ENCODE results near the gene CST7. TPM values are rescaled to one million over a fixed set of nuclear protein-coding genes. Genes with fewer than 3 reads are reported as not detected.
"Not testable (repeated sequence)": the region's sequence is repeated elsewhere in the genome, so short reads cannot be mapped to it uniquely, and the experiment has no call there.

CST7 gene
- total RNA-seq, 2 experiments from 2014 or later = 92.0 to 92.4 TPM

- H3K9me3 Mint-ChIP-seq = peaks cover 7% of the 10 kb centered on the region
- peaks cover 22% of the 10 kb centered on the region for H3K4me1 Mint-ChIP-seq
- POLR2A ChIA-PET = no interaction called here
- no peak overlapping the region for H3K4me3 Mint-ChIP-seq
- peak overlapping the region; percentile 59 for H3K27ac Mint-ChIP-seq
- no peak for DNase-seq
- peaks cover 9% of the 10 kb centered on the region for H3K36me3 Mint-ChIP-seq
- H3K27me3 Mint-ChIP-seq = no peaks in the 10 kb centered on the region
- ATAC-seq (ENCODE audit: low read depth) = no peak
Observed at GRCh38 chr20:24934716-24935115, 14.4 kb upstream of the CST7 start.

- Mint-ChIP-seq H3K4me1 (peaks cover 22% of the 10 kb centered on the region), H3K27ac (no peak overlapping the region), H3K9me3 (peaks cover 7% of the 10 kb centered on the region), H3K4me3 (no peak overlapping the region), H3K36me3 (peaks cover 9% of the 10 kb centered on the region), H3K27me3 (no peaks in the 10 kb centered on the region)
- POLR2A ChIA-PET = no interaction called here
- ATAC-seq (ENCODE audit: low read depth) = no peak
- DNase-seq = no peak
Observed at GRCh38 chr20:24935140-24935539, 13.9 kb upstream of the CST7 start.

GRCh38 chr20:24935766-24936525 is 13.1 kb upstream of the CST7 start:
- POLR2A ChIA-PET = no interaction called here
- H3K4me1 Mint-ChIP-seq = peaks cover 17% of the 10 kb centered on the region
- H3K4me3 Mint-ChIP-seq = no peak overlapping the region
- ATAC-seq (ENCODE audit: low read depth) (no peak), DNase-seq (no peak)
- H3K27ac Mint-ChIP-seq = no peak overlapping the region
- H3K36me3 Mint-ChIP-seq = peaks cover 12% of the 10 kb centered on the region
- peaks cover 12% of the 10 kb centered on the region for H3K9me3 Mint-ChIP-seq
- H3K27me3 Mint-ChIP-seq = no peaks in the 10 kb centered on the region

GRCh38 chr20:24936526-24937407 is 12.3 kb upstream of the CST7 start:
- Mint-ChIP-seq H3K36me3 (peaks cover 14% of the 10 kb centered on the region), H3K4me3 (no peak overlapping the region), H3K4me1 (peaks cover 10% of the 10 kb centered on the region), H3K9me3 (peaks cover 12% of the 10 kb centered on the region), H3K27ac (no peak overlapping the region), H3K27me3 (no peaks in the 10 kb centered on the region)
- DNase-seq (no peak), ATAC-seq (ENCODE audit: low read depth) (no peak)
- POLR2A ChIA-PET = no interaction called here

- no peak overlapping the region for H3K27ac Mint-ChIP-seq
- no peaks in the 10 kb centered on the region for H3K27me3 Mint-ChIP-seq
- peaks cover 13% of the 10 kb centered on the region for H3K9me3 Mint-ChIP-seq
- POLR2A ChIA-PET = no interaction called here
- DNase-seq (no peak), ATAC-seq (ENCODE audit: low read depth) (no peak)
- H3K36me3 Mint-ChIP-seq = peaks cover 19% of the 10 kb centered on the region
- peaks cover 3% of the 10 kb centered on the region for H3K4me1 Mint-ChIP-seq
- H3K4me3 Mint-ChIP-seq = no peak overlapping the region
Observed at GRCh38 chr20:24937579-24937978, 11.5 kb upstream of the CST7 start.

GRCh38 chr20:24938498-24938897 is 10.6 kb upstream of the CST7 start:
- Mint-ChIP-seq H3K4me3 (no peak overlapping the region), H3K36me3 (peaks cover 21% of the 10 kb centered on the region), H3K27ac (no peak overlapping the region), H3K27me3 (no peaks in the 10 kb centered on the region), H3K4me1 (no peaks in the 10 kb centered on the region), H3K9me3 (peaks cover 14% of the 10 kb centered on the region)
- POLR2A ChIA-PET = no interaction called here
- ATAC-seq (ENCODE audit: low read depth) (no peak), DNase-seq (no peak)

- no peak overlapping the region for H3K4me3 Mint-ChIP-seq
- POLR2A ChIA-PET = no interaction called here
Observed at GRCh38 chr20:24939036-24939435, 10.0 kb upstream of the CST7 start.

GRCh38 chr20:24942679-24943078 is 6.4 kb upstream of the CST7 start:
- H3K27me3 Mint-ChIP-seq = no peaks in the 10 kb centered on the region
- ATAC-seq (ENCODE audit: low read depth) = no peak
- no peak overlapping the region for H3K27ac Mint-ChIP-seq
- H3K9me3 Mint-ChIP-seq = peaks cover 44% of the 10 kb centered on the region
- no peak overlapping the region for H3K4me3 Mint-ChIP-seq
- peaks cover 14% of the 10 kb centered on the region for H3K4me1 Mint-ChIP-seq
- POLR2A ChIA-PET = no interaction called here
- H3K36me3 Mint-ChIP-seq = peaks cover 49% of the 10 kb centered on the region
- no peak for DNase-seq

More at GRCh38 chr20:24939036-24939435, 10.0 kb upstream of the CST7 start:
- Mint-ChIP-seq H3K4me1 (peaks cover 1% of the 10 kb centered on the region), H3K36me3 (peaks cover 23% of the 10 kb centered on the region), H3K27ac (no peak overlapping the region), H3K27me3 (no peaks in the 10 kb centered on the region), H3K9me3 (peaks cover 15% of the 10 kb centered on the region)
- ATAC-seq (ENCODE audit: low read depth) = no peak
- DNase-seq = no peak

- no peak for ATAC-seq (ENCODE audit: low read depth)
- Mint-ChIP-seq H3K4me1 (peaks cover 20% of the 10 kb centered on the region), H3K27me3 (no peaks in the 10 kb centered on the region), H3K27ac (no peak overlapping the region), H3K4me3 (no peak overlapping the region), H3K9me3 (peaks cover 48% of the 10 kb centered on the region), H3K36me3 (peaks cover 53% of the 10 kb centered on the region)
- POLR2A ChIA-PET = no interaction called here
- DNase-seq = no peak
Observed at GRCh38 chr20:24943196-24943595, 5.9 kb upstream of the CST7 start.

GRCh38 chr20:24943731-24944130 is 5.3 kb upstream of the CST7 start:
- H3K36me3 Mint-ChIP-seq = peaks cover 55% of the 10 kb centered on the region

GRCh38 chr20:24946376-24946775 is 2.7 kb upstream of the CST7 start:
- not testable (repeated sequence) for H3K4me3 Mint-ChIP-seq; H3K27me3 Mint-ChIP-seq; DNase-seq; ATAC-seq (ENCODE audit: low read depth)
- Mint-ChIP-seq H3K27ac (peak overlapping the region; percentile 73), H3K9me3 (peaks cover 43% of the 10 kb centered on the region), H3K4me1 (peaks cover 36% of the 10 kb centered on the region), H3K36me3 (peaks cover 52% of the 10 kb centered on the region)
- POLR2A ChIA-PET = interaction anchor here (0.6 kb wide), 1 partner anchor 8 kb away, joined by 3 read pairs; no protein-coding TSS in a partner anchor

More at GRCh38 chr20:24943731-24944130, 5.3 kb upstream of the CST7 start:
- POLR2A ChIA-PET = no interaction called here
- H3K9me3 Mint-ChIP-seq = peaks cover 47% of the 10 kb centered on the region
- no peak overlapping the region for H3K4me3 Mint-ChIP-seq
- DNase-seq (no peak), ATAC-seq (ENCODE audit: low read depth) (no peak)
- peaks cover 25% of the 10 kb centered on the region for H3K4me1 Mint-ChIP-seq
- H3K27ac Mint-ChIP-seq = no peak overlapping the region
- H3K27me3 Mint-ChIP-seq = no peaks in the 10 kb centered on the region

GRCh38 chr20:24948396-24948938 is 602 bp upstream of the CST7 start:
- Mint-ChIP-seq H3K36me3 (peaks cover 41% of the 10 kb centered on the region), H3K27ac (peak overlapping the region; percentile 99), H3K9me3 (peaks cover 38% of the 10 kb centered on the region), H3K4me3 (peak overlapping the region; percentile 87), H3K4me1 (peaks cover 45% of the 10 kb centered on the region)
- H3K27me3 Mint-ChIP-seq; ATAC-seq (ENCODE audit: low read depth): not testable (repeated sequence)
- peak; percentile 29 for DNase-seq
- POLR2A ChIA-PET = interaction anchor here (0.9 to 2.6 kb wide), 5 partner anchors 15 to 659 kb away, joined by 3 to 19 read pairs (median 10); partner anchors contain the start of genes ACSS1 and APMAP

- POLR2A ChIA-PET = interaction anchor here (0.7 to 2.6 kb wide), 8 partner anchors 15 to 660 kb away, joined by 3 to 19 read pairs (median 3); partner anchors contain the start of genes ACSS1 and APMAP
- H3K36me3 Mint-ChIP-seq = peaks cover 37% of the 10 kb centered on the region
- no peak for DNase-seq
- H3K4me1 Mint-ChIP-seq = peaks cover 47% of the 10 kb centered on the region
- peaks cover 31% of the 10 kb centered on the region for H3K9me3 Mint-ChIP-seq
- peak overlapping the region; percentile 99 for H3K27ac Mint-ChIP-seq
- H3K4me3 Mint-ChIP-seq = peak overlapping the region; percentile 87
- H3K27me3 Mint-ChIP-seq = no peaks in the 10 kb centered on the region
- ATAC-seq (ENCODE audit: low read depth) = peak; percentile 14
Observed at GRCh38 chr20:24949756-24950127, 673 bp downstream of the CST7 start.

Data from activated naive CD8-positive, alpha-beta T cell treated with anti-CD3 and anti-CD28 coated beads, Interleukin-2, amount 10 ng/mL, durations not matched to agents 7 days and 5 days (primary cell).